ENCODE results near the gene KLHL2.

KLHL2 gene

GRCh38 chr4:165360985-165361670, 153.8 kb downstream of the KLHL2 start:
- DNase-seq (ENCODE audit: low read depth in 1 of 2, low spot score in 1 of 2): no peak

- no peak for DNase-seq (ENCODE audit: low read depth in 1 of 2, low spot score in 1 of 2)
Measured at GRCh38 chr4:165361810-165362209, 154.4 kb downstream of the KLHL2 start.

- no peak for DNase-seq (ENCODE audit: low read depth in 1 of 2, low spot score in 1 of 2)
Measured at GRCh38 chr4:165364452-165365080, 157.2 kb downstream of the KLHL2 start.

- no peak for DNase-seq (ENCODE audit: low read depth in 1 of 2, low spot score in 1 of 2)
Measured at GRCh38 chr4:165367040-165367439, 159.7 kb downstream of the KLHL2 start.

- no peak for DNase-seq (ENCODE audit: low read depth in 1 of 2, low spot score in 1 of 2)
Measured at GRCh38 chr4:165368114-165368513, 160.8 kb downstream of the KLHL2 start.

GRCh38 chr4:165368567-165368966, 161.2 kb downstream of the KLHL2 start:
- no peak for DNase-seq (ENCODE audit: low read depth in 1 of 2, low spot score in 1 of 2)

GRCh38 chr4:165369522-165369921, 162.2 kb downstream of the KLHL2 start:
- no peak for DNase-seq (ENCODE audit: low read depth in 1 of 2, low spot score in 1 of 2)

GRCh38 chr4:165370530-165370929, 163.2 kb downstream of the KLHL2 start:
- DNase-seq (ENCODE audit: low read depth in 1 of 2, low spot score in 1 of 2): no peak
